ENCODE measurements around the gene FABP7. TPM values are rescaled to one million over a fixed set of nuclear protein-coding genes. Genes with fewer than 3 reads are reported as not detected.

FABP7 gene
- total and polyA plus RNA-seq, 2 donors from 2014 or later: not detected

DNA sequence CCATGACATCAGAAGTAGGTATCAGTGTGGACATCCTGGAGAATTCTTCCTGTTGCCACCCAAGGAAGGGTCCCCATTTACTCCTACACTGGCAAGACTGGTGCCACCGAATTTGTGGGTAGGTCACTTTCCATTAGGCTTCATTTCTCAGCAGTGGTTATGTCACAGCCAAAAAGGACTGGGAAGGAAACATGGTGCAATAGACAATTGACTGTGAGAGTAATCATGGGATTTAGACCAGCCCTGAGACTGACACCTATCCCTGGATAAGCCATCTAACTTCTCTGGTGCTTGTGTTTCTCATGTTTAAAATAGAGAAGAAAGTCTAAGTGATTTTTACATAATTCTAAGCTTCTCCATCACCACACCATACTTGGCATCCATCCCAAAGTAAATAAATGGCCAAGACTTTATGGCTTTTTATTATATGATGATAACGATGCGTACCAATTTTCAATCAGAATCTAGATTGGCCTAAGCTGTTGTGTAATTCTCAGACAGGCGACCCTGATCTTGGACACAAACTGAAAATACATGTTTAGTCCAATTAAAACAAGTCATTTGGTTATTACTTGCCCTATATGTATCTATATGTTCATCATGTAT, 19.7 kb downstream of the FABP7 start:
- Histone ChIP-seq H3K27me3 (ENCODE audit: control insufficient read depth, insufficient read depth, low read length) (no peaks in the 10 kb centered on the region), H3K9me3 (ENCODE audit: control insufficient read depth in 2 of 3, insufficient read depth in 1 of 3, low read length in 3 of 3) (no peaks in the 10 kb centered on the region), H3K4me1 (ENCODE audit: control insufficient read depth in 2 of 3, insufficient read depth in 2 of 3, low read depth in 1 of 3, low read length in 3 of 3) (peaks cover 0 to 12% (median 4%) of the 10 kb centered on the region in 3 donors), H3K27ac (ENCODE audit: low read depth in 2 of 2, low read length in 2 of 2) (peak overlapping the region in 1 of 2 donors; percentile 24), H3K9ac (ENCODE audit: low read length in 3 of 3) (no peak overlapping the region), H3K4me3 (ENCODE audit: low read length in 3 of 3) (no peak overlapping the region), H3K36me3 (ENCODE audit: control insufficient read depth in 2 of 3, insufficient read depth in 3 of 3, low read length in 3 of 3) (no peaks in the 10 kb centered on the region)
- TF ChIP-seq, protein P1, sequence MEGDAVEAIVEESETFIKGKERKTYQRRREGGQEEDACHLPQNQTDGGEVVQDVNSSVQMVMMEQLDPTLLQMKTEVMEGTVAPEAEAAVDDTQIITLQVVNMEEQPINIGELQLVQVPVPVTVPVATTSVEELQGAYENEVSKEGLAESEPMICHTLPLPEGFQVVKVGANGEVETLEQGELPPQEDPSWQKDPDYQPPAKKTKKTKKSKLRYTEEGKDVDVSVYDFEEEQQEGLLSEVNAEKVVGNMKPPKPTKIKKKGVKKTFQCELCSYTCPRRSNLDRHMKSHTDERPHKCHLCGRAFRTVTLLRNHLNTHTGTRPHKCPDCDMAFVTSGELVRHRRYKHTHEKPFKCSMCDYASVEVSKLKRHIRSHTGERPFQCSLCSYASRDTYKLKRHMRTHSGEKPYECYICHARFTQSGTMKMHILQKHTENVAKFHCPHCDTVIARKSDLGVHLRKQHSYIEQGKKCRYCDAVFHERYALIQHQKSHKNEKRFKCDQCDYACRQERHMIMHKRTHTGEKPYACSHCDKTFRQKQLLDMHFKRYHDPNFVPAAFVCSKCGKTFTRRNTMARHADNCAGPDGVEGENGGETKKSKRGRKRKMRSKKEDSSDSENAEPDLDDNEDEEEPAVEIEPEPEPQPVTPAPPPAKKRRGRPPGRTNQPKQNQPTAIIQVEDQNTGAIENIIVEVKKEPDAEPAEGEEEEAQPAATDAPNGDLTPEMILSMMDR (IDR thresholded peaks at IDR 0.05; ENCODE audit: borderline replicate concordance, extremely low read depth, insufficient read depth): no peak
- intact Hi-C loops (cut with DNase I): no loop called here
- DNase-seq (no peak), FAIRE-seq (no peak)

DNA sequence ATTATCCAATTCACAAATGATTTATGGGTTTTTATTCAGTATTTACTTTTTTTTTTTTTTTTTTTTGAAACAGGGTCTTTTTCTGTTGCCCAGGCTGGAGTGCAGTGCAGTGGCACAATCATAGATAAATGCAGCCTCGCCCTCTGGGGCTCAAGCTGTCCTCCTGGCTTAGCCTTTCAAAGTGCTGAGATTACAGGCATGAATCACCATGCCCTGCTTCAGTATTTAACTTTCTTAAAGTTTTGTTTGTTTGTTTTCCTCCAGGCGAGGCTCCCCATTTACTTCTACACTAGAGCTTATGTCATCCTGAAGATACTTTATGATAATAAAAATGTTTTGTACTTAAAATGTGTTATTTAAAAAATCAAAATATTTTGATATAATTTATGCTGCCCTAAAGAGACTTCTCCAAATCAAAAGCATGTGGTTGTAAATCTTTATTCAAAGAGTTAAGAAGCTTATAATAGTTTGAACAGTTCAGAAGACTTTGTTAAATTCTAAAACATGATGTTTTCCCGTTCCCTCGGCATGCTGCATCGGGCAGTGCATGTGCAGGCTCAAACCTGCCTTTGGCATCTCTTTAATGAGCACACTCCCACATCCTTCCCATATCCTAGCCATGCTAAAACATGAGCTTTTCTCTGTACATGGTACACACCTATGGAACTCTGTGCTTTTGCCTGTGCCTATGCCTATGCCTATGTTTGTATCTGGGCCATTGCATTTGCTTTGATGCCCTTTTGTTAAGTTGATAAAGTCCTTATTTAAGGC, 20.6 kb downstream of the FABP7 start:
- no peak for FAIRE-seq

DNA sequence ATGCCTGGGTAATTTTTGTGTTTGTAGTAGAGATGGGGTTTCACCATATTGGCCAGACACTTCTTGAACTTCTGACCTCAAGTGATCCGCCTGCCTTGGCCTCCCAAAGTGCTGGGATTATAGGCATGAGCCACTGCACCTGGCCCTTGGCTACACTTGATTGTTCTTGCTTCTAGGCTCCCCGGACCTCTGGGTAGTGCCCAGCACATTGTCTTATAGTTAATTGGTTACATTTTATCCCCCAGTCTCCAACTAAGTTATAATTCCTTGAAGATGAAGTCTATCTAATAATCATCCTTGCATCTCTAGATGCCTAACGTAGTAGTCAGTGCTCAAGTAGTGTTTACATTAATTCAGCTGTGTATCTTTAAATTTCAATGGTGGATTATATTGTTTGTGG, 21.4 kb downstream of the FABP7 start:
- DNase-seq (no peak), FAIRE-seq (no peak)
- intact Hi-C loops (cut with DNase I): no loop called here
- H3K4me3 ChIP-seq (ENCODE audit: low read length in 3 of 3): no peak overlapping the region
- H3K4me1 ChIP-seq (ENCODE audit: control insufficient read depth in 2 of 3, insufficient read depth in 2 of 3, low read depth in 1 of 3, low read length in 3 of 3): peaks cover 0 to 12% (median 4%) of the 10 kb centered on the region in 3 donors
- H3K27ac ChIP-seq (ENCODE audit: low read depth in 2 of 2, low read length in 2 of 2): no peak overlapping the region
- no peaks in the 10 kb centered on the region for H3K36me3 ChIP-seq (ENCODE audit: control insufficient read depth in 2 of 3, insufficient read depth in 3 of 3, low read length in 3 of 3)
- TF ChIP-seq, protein P1 (IDR thresholded peaks at IDR 0.05; ENCODE audit: borderline replicate concordance, extremely low read depth, insufficient read depth): no peak
- no peaks in the 10 kb centered on the region for H3K9me3 ChIP-seq (ENCODE audit: control insufficient read depth in 2 of 3, insufficient read depth in 1 of 3, low read length in 3 of 3)
- no peak overlapping the region for H3K9ac ChIP-seq (ENCODE audit: low read length in 3 of 3)
- no peaks in the 10 kb centered on the region for H3K27me3 ChIP-seq (ENCODE audit: control insufficient read depth, insufficient read depth, low read length)

More for the DNA sequence above, 20.6 kb downstream of the FABP7 start:
- Histone ChIP-seq H3K9me3 (ENCODE audit: control insufficient read depth in 2 of 3, insufficient read depth in 1 of 3, low read length in 3 of 3) (no peaks in the 10 kb centered on the region), H3K27me3 (ENCODE audit: control insufficient read depth, insufficient read depth, low read length) (no peaks in the 10 kb centered on the region), H3K36me3 (ENCODE audit: control insufficient read depth in 2 of 3, insufficient read depth in 3 of 3, low read length in 3 of 3) (no peaks in the 10 kb centered on the region), H3K4me1 (ENCODE audit: control insufficient read depth in 2 of 3, insufficient read depth in 2 of 3, low read depth in 1 of 3, low read length in 3 of 3) (peaks cover 0 to 12% (median 4%) of the 10 kb centered on the region in 3 donors), H3K9ac (ENCODE audit: low read length in 3 of 3) (no peak overlapping the region), H3K27ac (ENCODE audit: low read depth in 2 of 2, low read length in 2 of 2) (no peak overlapping the region), H3K4me3 (ENCODE audit: low read length in 3 of 3) (no peak overlapping the region)
- TF ChIP-seq, protein P1 (IDR thresholded peaks at IDR 0.05; ENCODE audit: borderline replicate concordance, extremely low read depth, insufficient read depth): no peak
- no peak for DNase-seq
- intact Hi-C loops (cut with DNase I): no loop called here

All from kidney (tissue), 14 donors.